UCSD-AML1 (cell line): ENCODE data around the gene MYO5A.

Experiments used
- DNase-seq: peaks from one replicate; lab custom pipeline; 2025; ENCODE audit not compliant: unreplicated experiment; lab: John Stamatoyannopoulos, UW

Gene MYO5A

GRCh38 chr15:52338058-52338457 lies 190.6 kb downstream of the MYO5A start:
- no peak for DNase-seq

GRCh38 chr15:52337198-52337853 lies 191.4 kb downstream of the MYO5A start:
- DNase-seq = no peak

- DNase-seq = no peak
These were observed 192.2 kb downstream of the MYO5A start for GRCh38 chr15:52336529-52336928.

- no peak for DNase-seq
These were observed 194.1 kb downstream of the MYO5A start for GRCh38 chr15:52334491-52335160.

GRCh38 chr15:52331490-52332240 lies 197.0 kb downstream of the MYO5A start:
- DNase-seq = peak; percentile 36

GRCh38 chr15:52329987-52330386 lies 198.7 kb downstream of the MYO5A start:
- no peak for DNase-seq

- no peak for DNase-seq
These were observed 199.5 kb downstream of the MYO5A start for GRCh38 chr15:52329150-52329549.

- DNase-seq = no peak
These were observed 200.0 kb downstream of the MYO5A start for GRCh38 chr15:52328680-52329079.

GRCh38 chr15:52326756-52327155 lies 201.9 kb downstream of the MYO5A start:
- no peak for DNase-seq

GRCh38 chr15:52324109-52324508 lies 204.6 kb downstream of the MYO5A start:
- DNase-seq = no peak

GRCh38 chr15:52318729-52319500 lies 209.8 kb downstream of the MYO5A start:
- no peak for DNase-seq

- DNase-seq = no peak
These were observed 211.0 kb downstream of the MYO5A start for GRCh38 chr15:52317688-52318087.

GRCh38 chr15:52317022-52317421 lies 211.7 kb downstream of the MYO5A start:
- DNase-seq = no peak

GRCh38 chr15:52309154-52309548 lies 219.5 kb downstream of the MYO5A start:
- DNase-seq = no peak

- DNase-seq = no peak
These were observed 220.1 kb downstream of the MYO5A start for GRCh38 chr15:52308446-52309153.

- DNase-seq = no peak
These were observed 220.8 kb downstream of the MYO5A start for GRCh38 chr15:52307847-52308246.

- no peak for DNase-seq
These were observed 222.4 kb downstream of the MYO5A start for GRCh38 chr15:52306270-52306669.

GRCh38 chr15:52303093-52303772 lies 225.4 kb downstream of the MYO5A start:
- DNase-seq = no peak

GRCh38 chr15:52301265-52301847 lies 227.3 kb downstream of the MYO5A start:
- DNase-seq = no peak
